Measurements from ENCODE around the gene HLTF. TPM values are rescaled to one million over a fixed set of nuclear protein-coding genes. Genes with fewer than 3 reads are reported as not detected.

HLTF gene
- total and polyA plus RNA-seq, 2 experiments from 2014 or later: 89.5 to 146 TPM

DNA sequence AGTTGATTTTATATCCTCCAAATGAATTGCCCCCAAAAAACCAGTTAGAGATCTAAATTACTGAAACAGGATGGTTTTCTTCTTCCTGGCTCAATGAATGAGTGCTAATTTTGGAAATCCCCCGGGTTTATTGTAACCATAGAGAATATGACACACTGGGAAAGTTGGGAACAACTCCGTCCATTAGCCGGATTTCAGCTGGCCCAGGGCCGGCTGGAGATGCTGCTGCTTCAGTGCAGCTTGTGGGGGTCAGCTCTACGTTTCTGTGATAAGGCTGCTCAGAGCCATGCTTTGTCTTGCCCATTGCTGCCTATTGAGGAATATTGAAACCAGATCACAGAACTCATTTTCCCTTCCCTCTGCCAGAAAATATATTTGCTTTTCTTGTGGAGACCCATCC is 74.7 kb downstream of the HLTF start (continued):
- TF ChIP-seq, protein P1, sequence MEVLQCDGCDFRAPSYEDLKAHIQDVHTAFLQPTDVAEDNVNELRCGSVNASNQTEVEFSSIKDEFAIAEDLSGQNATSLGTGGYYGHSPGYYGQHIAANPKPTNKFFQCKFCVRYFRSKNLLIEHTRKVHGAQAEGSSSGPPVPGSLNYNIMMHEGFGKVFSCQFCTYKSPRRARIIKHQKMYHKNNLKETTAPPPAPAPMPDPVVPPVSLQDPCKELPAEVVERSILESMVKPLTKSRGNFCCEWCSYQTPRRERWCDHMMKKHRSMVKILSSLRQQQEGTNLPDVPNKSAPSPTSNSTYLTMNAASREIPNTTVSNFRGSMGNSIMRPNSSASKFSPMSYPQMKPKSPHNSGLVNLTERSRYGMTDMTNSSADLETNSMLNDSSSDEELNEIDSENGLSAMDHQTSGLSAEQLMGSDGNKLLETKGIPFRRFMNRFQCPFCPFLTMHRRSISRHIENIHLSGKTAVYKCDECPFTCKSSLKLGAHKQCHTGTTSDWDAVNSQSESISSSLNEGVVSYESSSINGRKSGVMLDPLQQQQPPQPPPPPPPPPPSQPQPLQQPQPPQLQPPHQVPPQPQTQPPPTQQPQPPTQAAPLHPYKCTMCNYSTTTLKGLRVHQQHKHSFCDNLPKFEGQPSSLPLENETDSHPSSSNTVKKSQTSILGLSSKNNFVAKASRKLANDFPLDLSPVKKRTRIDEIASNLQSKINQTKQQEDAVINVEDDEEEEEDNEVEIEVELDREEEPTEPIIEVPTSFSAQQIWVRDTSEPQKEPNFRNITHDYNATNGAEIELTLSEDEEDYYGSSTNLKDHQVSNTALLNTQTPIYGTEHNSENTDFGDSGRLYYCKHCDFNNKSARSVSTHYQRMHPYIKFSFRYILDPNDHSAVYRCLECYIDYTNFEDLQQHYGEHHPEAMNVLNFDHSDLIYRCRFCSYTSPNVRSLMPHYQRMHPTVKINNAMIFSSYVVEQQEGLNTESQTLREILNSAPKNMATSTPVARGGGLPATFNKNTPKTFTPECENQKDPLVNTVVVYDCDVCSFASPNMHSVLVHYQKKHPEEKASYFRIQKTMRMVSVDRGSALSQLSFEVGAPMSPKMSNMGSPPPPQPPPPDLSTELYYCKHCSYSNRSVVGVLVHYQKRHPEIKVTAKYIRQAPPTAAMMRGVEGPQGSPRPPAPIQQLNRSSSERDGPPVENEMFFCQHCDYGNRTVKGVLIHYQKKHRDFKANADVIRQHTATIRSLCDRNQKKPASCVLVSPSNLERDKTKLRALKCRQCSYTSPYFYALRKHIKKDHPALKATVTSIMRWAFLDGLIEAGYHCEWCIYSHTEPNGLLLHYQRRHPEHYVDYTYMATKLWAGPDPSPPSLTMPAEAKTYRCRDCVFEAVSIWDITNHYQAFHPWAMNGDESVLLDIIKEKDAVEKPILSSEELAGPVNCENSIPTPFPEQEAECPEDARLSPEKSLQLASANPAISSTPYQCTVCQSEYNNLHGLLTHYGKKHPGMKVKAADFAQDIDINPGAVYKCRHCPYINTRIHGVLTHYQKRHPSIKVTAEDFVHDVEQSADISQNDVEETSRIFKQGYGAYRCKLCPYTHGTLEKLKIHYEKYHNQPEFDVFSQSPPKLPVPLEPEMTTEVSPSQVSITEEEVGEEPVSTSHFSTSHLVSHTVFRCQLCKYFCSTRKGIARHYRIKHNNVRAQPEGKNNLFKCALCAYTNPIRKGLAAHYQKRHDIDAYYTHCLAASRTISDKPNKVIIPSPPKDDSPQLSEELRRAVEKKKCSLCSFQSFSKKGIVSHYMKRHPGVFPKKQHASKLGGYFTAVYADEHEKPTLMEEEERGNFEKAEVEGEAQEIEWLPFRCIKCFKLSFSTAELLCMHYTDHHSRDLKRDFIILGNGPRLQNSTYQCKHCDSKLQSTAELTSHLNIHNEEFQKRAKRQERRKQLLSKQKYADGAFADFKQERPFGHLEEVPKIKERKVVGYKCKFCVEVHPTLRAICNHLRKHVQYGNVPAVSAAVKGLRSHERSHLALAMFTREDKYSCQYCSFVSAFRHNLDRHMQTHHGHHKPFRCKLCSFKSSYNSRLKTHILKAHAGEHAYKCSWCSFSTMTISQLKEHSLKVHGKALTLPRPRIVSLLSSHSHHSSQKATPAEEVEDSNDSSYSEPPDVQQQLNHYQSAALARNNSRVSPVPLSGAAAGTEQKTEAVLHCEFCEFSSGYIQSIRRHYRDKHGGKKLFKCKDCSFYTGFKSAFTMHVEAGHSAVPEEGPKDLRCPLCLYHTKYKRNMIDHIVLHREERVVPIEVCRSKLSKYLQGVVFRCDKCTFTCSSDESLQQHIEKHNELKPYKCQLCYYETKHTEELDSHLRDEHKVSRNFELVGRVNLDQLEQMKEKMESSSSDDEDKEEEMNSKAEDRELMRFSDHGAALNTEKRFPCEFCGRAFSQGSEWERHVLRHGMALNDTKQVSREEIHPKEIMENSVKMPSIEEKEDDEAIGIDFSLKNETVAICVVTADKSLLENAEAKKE (CRISPR knock-in tag; IDR thresholded peaks at IDR 0.05): no peak
- TF ChIP-seq ZNF114 (CRISPR knock-in tag; IDR thresholded peaks at IDR 0.05): no peak
- TF ChIP-seq, protein P2, sequence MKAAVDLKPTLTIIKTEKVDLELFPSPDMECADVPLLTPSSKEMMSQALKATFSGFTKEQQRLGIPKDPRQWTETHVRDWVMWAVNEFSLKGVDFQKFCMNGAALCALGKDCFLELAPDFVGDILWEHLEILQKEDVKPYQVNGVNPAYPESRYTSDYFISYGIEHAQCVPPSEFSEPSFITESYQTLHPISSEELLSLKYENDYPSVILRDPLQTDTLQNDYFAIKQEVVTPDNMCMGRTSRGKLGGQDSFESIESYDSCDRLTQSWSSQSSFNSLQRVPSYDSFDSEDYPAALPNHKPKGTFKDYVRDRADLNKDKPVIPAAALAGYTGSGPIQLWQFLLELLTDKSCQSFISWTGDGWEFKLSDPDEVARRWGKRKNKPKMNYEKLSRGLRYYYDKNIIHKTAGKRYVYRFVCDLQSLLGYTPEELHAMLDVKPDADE (IDR thresholded peaks at IDR 0.05): no peak
- no peak for TF ChIP-seq JUNB (IDR thresholded peaks at IDR 0.05; ENCODE audit: unreplicated experiment)
- TF ChIP-seq EZH2 (IDR thresholded peaks at IDR 0.05; ENCODE audit: low read depth, unreplicated experiment): no peak
- no peak for TF ChIP-seq EZH2phosphoT487 (IDR thresholded peaks at IDR 0.05; ENCODE audit: unreplicated experiment)

DNA sequence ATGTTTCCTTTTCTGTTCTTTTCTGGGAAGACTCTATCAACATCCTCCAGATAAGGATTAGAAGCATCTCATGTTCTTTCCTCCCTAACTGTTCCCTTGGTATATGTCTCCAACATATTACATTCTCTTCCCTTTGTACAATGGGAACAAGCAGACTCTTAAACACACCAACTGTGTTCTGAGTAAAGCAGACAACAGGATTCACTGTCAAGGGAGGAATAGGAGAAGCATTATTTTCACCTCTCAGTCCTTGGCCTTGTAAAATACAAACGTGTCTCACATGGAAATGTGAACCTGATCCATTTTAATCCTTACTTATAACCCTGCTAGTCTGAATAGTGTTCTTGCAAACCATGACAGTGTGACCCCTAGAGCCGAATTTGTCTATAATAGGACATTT is 75.4 kb downstream of the HLTF start:
- Histone ChIP-seq H3K27me3 (ENCODE audit: insufficient read depth) (no peaks in the 10 kb centered on the region), H3K9me2 (ENCODE audit: insufficient read depth) (no peaks in the 10 kb centered on the region), H2AFZ (no peak overlapping the region), H3F3A (replicated peaks; ENCODE audit: low read depth) (no peaks in the 10 kb centered on the region), H4K20me1 (replicated peaks; ENCODE audit: insufficient read depth) (no peaks in the 10 kb centered on the region), H3K27ac (ENCODE audit: low read depth) (no peak overlapping the region; the same call in 1 of the 2 replicates), H3K4me2 (no peak overlapping the region), H3K36me3 (ENCODE audit: insufficient read depth) (peaks cover 16% of the 10 kb centered on the region), H3K79me2 (replicated peaks; ENCODE audit: insufficient read depth) (no peaks in the 10 kb centered on the region), H3K4me3 (no peak overlapping the region), H3K4me1 (ENCODE audit: insufficient read depth) (no peaks in the 10 kb centered on the region)
- Mint-ChIP-seq H3K4me1 (peaks cover 11% of the 10 kb centered on the region), H3K9me3 (no peaks in the 10 kb centered on the region), H3K36me3 (ENCODE audit: low read depth) (peaks cover 51% of the 10 kb centered on the region), H3K27ac (peak overlapping the region; percentile 35; the same call in 1 of the 2 replicates), H3K4me3 (no peak overlapping the region), H3K27me3 (ENCODE audit: insufficient read depth, low read depth, poor library complexity) (no peaks in the 10 kb centered on the region)
- no peak for DNase-seq (ENCODE audit: low spot score)
- ATAC-seq: no peak
- TF ChIP-seq STAT1 (IDR thresholded peaks at IDR 0.05; ENCODE audit: unreplicated experiment): no peak
- TF ChIP-seq, protein P3, sequence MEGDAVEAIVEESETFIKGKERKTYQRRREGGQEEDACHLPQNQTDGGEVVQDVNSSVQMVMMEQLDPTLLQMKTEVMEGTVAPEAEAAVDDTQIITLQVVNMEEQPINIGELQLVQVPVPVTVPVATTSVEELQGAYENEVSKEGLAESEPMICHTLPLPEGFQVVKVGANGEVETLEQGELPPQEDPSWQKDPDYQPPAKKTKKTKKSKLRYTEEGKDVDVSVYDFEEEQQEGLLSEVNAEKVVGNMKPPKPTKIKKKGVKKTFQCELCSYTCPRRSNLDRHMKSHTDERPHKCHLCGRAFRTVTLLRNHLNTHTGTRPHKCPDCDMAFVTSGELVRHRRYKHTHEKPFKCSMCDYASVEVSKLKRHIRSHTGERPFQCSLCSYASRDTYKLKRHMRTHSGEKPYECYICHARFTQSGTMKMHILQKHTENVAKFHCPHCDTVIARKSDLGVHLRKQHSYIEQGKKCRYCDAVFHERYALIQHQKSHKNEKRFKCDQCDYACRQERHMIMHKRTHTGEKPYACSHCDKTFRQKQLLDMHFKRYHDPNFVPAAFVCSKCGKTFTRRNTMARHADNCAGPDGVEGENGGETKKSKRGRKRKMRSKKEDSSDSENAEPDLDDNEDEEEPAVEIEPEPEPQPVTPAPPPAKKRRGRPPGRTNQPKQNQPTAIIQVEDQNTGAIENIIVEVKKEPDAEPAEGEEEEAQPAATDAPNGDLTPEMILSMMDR (conservative IDR thresholded peaks at IDR 0.05; ENCODE audit: low read depth in 2 of 2): no peak
- TF ChIP-seq EZH2phosphoT487 (IDR thresholded peaks at IDR 0.05; ENCODE audit: unreplicated experiment): no peak
- no peak for TF ChIP-seq ZNF114 (CRISPR knock-in tag; IDR thresholded peaks at IDR 0.05)
- no peak for TF ChIP-seq POLR2AphosphoS5 (IDR thresholded peaks at IDR 0.05; ENCODE audit: low read depth)
- TF ChIP-seq CREB1 (CRISPR knock-in tag; IDR thresholded peaks at IDR 0.05; ENCODE audit: low read depth): no peak
- TF ChIP-seq NANOG (IDR thresholded peaks at IDR 0.05; ENCODE audit: borderline replicate concordance): no peak
- TF ChIP-seq, protein P2 (IDR thresholded peaks at IDR 0.05): no peak
- no peak for TF ChIP-seq EZH2 (IDR thresholded peaks at IDR 0.05; ENCODE audit: low read depth, unreplicated experiment)
- TF ChIP-seq ZNF331 (CRISPR knock-in tag; IDR thresholded peaks at IDR 0.05; ENCODE audit: low read depth): no peak

All from GM23338 (cell line).